GM12891 (cell line): ENCODE measurements around the gene NPHP4.

ENCODE experiments used
- POLR2A ChIP-seq: IDR thresholded peaks from 2 replicates; pipeline ENCODE4 v1.6.1; 2011; ENCODE audit warnings: low read depth, low read length, control low read depth
- TAF1 ChIP-seq: IDR thresholded peaks from 2 replicates; pipeline ENCODE4 v1.6.1; 2011; ENCODE audit warnings: low read depth, low read length, control low read depth

GRCh38 chr1:5865774-5866173, 126.5 kb downstream of the NPHP4 start:
- no peak for TF ChIP-seq TAF1
- no peak for TF ChIP-seq POLR2A
